Cardiac atrium fibroblast (primary cell): ENCODE data around the gene EAPP. TPM values are rescaled to one million over a fixed set of nuclear protein-coding genes. Genes with fewer than 3 reads are reported as not detected.

Experiments
- total RNA-seq: library from RNA; depleted of rRNA; stranded (reverse); fragments of >200 nt; gene quantifications from 2 replicates; pipeline ENCODE4 v1.2.3, GENCODE V29; 2015

Gene EAPP
- total RNA-seq = 27.9 and 42.2 TPM in 2 replicates

GRCh38 chr14:34539407-34540180 is at the start of gene EAPP:
Gene EAPP (minus strand): TSS chr14:34539701. CDS start chr14:34539628, 73 bp downstream.

Other genes with a start within 250 kb of the EAPP start
- gene SPTSSA, start 77.5 kb downstream of the EAPP start, total RNA-seq = 14.8 and 16.5 TPM in 2 replicates
- 170 and 179 TPM in 2 replicates for gene SNX6, start 90.4 kb upstream of the EAPP start, total RNA-seq
- 27.6 and 38.6 TPM in 2 replicates for gene CFL2, start 174.9 kb upstream of the EAPP start, total RNA-seq